GM23338 (cell line): Measurements from ENCODE around the gene ZFYVE28.

ENCODE experiments used
- CREB1 ChIP-seq: fragments of 250-450 bp; sonication (Bioruptor Pico); IDR thresholded peaks from 2 replicates; pipeline ENCODE4 v1.5.0; 2020; ENCODE audit warnings: low read depth, mild to moderate bottlenecking, moderate library complexity
- EZH2 ChIP-seq: fragments of 200-600 bp; sonication (generic); IDR thresholded peaks from one replicate; pipeline ENCODE4 v1.8.0; 2017; ENCODE audit warnings: antibody characterized with exemption, mild to moderate bottlenecking, low read depth; ENCODE audit not compliant: unreplicated experiment
- POLR2AphosphoS5 ChIP-seq: IDR thresholded peaks from 2 replicates; pipeline ENCODE4 v1.6.1; 2016; ENCODE audit warnings: antibody characterized with exemption, low read depth
- ZNF114 ChIP-seq: fragments of 250-450 bp; sonication (Bioruptor Pico); IDR thresholded peaks from 2 replicates; pipeline ENCODE4 v1.5.0; 2020; ENCODE audit warnings: mild to moderate bottlenecking, moderate library complexity
- ZNF331 ChIP-seq: fragments of 250-450 bp; sonication (Bioruptor Pico); IDR thresholded peaks from 2 replicates; pipeline ENCODE4 v1.5.0; 2020; ENCODE audit warnings: low read depth, mild to moderate bottlenecking, moderate library complexity
- TF ChIP-seq, protein P1 (sequence below), 2 experiments: fragments of 200-600 bp in 1 of 2; sonication (generic) in 1 of 2; conservative IDR thresholded peaks; 2 replicates each; pipeline versions ENCODE4 v1.5.1 to v1.6.1; 2016 to 2017; ENCODE audit warnings: antibody characterized with exemption in 2 of 2, low read depth in 2 of 2, mild to moderate bottlenecking in 2 of 2, moderate library complexity in 1 of 2
- TF ChIP-seq, protein P2 (sequence below): IDR thresholded peaks from one replicate; pipeline ENCODE4 v1.6.1; 2018; ENCODE audit warnings: antibody characterized with exemption; ENCODE audit not compliant: unreplicated experiment
- TF ChIP-seq, protein P3 (sequence below): fragments of 250-450 bp; sonication (Bioruptor Pico); IDR thresholded peaks from 2 replicates; pipeline ENCODE4 v1.5.0; 2020; ENCODE audit warnings: mild to moderate bottlenecking, moderate library complexity

DNA sequence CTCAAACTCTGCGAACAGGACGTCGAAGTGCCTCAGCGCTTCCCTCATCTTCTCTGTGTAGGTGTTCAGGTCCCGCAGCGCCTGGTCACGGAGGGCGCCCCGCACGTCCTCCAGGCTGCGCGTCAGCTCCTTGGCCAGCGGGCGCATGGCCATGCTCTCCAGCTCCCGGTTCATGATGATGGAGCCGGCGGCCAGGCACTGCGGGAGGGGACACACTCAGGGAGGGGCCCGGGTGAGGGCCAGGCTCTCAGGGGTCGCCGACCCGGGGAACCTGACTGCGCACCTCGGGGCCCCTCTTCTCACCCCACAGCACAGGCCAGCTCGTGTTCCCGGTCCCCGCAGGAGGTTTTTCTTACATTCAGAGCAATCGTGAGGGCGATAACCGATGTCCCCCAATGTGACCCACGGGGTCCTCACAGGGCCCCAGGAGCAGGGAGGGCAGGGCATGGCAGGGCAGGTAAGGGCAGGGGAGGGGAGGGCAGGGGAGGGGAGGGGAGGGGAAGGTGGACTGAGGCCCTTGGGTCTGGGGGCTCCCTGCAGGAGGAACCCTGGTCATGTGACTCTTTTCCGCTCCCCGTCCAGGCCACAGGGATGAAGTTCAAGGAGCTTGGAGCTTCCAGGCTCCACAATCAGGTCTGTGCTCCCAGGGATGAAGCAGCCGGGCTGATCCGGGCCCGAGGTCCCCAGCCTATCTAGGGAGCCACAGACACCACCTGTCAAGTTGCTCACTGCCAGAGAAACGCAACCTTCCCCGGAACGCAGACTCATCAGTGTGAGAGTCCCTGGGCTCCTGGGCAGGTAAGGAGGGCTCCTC lies 78.8 kb downstream of the ZFYVE28 start:
- TF ChIP-seq, protein P1, sequence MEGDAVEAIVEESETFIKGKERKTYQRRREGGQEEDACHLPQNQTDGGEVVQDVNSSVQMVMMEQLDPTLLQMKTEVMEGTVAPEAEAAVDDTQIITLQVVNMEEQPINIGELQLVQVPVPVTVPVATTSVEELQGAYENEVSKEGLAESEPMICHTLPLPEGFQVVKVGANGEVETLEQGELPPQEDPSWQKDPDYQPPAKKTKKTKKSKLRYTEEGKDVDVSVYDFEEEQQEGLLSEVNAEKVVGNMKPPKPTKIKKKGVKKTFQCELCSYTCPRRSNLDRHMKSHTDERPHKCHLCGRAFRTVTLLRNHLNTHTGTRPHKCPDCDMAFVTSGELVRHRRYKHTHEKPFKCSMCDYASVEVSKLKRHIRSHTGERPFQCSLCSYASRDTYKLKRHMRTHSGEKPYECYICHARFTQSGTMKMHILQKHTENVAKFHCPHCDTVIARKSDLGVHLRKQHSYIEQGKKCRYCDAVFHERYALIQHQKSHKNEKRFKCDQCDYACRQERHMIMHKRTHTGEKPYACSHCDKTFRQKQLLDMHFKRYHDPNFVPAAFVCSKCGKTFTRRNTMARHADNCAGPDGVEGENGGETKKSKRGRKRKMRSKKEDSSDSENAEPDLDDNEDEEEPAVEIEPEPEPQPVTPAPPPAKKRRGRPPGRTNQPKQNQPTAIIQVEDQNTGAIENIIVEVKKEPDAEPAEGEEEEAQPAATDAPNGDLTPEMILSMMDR (conservative IDR thresholded peaks at IDR 0.05; ENCODE audit: low read depth in 2 of 2): no peak
- TF ChIP-seq EZH2 (no peak), POLR2AphosphoS5 (no peak), CREB1 (CRISPR knock-in tag) (no peak), ZNF331 (CRISPR knock-in tag) (no peak), ZNF114 (CRISPR knock-in tag) (no peak)
- TF ChIP-seq, protein P2, sequence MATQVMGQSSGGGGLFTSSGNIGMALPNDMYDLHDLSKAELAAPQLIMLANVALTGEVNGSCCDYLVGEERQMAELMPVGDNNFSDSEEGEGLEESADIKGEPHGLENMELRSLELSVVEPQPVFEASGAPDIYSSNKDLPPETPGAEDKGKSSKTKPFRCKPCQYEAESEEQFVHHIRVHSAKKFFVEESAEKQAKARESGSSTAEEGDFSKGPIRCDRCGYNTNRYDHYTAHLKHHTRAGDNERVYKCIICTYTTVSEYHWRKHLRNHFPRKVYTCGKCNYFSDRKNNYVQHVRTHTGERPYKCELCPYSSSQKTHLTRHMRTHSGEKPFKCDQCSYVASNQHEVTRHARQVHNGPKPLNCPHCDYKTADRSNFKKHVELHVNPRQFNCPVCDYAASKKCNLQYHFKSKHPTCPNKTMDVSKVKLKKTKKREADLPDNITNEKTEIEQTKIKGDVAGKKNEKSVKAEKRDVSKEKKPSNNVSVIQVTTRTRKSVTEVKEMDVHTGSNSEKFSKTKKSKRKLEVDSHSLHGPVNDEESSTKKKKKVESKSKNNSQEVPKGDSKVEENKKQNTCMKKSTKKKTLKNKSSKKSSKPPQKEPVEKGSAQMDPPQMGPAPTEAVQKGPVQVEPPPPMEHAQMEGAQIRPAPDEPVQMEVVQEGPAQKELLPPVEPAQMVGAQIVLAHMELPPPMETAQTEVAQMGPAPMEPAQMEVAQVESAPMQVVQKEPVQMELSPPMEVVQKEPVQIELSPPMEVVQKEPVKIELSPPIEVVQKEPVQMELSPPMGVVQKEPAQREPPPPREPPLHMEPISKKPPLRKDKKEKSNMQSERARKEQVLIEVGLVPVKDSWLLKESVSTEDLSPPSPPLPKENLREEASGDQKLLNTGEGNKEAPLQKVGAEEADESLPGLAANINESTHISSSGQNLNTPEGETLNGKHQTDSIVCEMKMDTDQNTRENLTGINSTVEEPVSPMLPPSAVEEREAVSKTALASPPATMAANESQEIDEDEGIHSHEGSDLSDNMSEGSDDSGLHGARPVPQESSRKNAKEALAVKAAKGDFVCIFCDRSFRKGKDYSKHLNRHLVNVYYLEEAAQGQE: no peak
- TF ChIP-seq, protein P3, sequence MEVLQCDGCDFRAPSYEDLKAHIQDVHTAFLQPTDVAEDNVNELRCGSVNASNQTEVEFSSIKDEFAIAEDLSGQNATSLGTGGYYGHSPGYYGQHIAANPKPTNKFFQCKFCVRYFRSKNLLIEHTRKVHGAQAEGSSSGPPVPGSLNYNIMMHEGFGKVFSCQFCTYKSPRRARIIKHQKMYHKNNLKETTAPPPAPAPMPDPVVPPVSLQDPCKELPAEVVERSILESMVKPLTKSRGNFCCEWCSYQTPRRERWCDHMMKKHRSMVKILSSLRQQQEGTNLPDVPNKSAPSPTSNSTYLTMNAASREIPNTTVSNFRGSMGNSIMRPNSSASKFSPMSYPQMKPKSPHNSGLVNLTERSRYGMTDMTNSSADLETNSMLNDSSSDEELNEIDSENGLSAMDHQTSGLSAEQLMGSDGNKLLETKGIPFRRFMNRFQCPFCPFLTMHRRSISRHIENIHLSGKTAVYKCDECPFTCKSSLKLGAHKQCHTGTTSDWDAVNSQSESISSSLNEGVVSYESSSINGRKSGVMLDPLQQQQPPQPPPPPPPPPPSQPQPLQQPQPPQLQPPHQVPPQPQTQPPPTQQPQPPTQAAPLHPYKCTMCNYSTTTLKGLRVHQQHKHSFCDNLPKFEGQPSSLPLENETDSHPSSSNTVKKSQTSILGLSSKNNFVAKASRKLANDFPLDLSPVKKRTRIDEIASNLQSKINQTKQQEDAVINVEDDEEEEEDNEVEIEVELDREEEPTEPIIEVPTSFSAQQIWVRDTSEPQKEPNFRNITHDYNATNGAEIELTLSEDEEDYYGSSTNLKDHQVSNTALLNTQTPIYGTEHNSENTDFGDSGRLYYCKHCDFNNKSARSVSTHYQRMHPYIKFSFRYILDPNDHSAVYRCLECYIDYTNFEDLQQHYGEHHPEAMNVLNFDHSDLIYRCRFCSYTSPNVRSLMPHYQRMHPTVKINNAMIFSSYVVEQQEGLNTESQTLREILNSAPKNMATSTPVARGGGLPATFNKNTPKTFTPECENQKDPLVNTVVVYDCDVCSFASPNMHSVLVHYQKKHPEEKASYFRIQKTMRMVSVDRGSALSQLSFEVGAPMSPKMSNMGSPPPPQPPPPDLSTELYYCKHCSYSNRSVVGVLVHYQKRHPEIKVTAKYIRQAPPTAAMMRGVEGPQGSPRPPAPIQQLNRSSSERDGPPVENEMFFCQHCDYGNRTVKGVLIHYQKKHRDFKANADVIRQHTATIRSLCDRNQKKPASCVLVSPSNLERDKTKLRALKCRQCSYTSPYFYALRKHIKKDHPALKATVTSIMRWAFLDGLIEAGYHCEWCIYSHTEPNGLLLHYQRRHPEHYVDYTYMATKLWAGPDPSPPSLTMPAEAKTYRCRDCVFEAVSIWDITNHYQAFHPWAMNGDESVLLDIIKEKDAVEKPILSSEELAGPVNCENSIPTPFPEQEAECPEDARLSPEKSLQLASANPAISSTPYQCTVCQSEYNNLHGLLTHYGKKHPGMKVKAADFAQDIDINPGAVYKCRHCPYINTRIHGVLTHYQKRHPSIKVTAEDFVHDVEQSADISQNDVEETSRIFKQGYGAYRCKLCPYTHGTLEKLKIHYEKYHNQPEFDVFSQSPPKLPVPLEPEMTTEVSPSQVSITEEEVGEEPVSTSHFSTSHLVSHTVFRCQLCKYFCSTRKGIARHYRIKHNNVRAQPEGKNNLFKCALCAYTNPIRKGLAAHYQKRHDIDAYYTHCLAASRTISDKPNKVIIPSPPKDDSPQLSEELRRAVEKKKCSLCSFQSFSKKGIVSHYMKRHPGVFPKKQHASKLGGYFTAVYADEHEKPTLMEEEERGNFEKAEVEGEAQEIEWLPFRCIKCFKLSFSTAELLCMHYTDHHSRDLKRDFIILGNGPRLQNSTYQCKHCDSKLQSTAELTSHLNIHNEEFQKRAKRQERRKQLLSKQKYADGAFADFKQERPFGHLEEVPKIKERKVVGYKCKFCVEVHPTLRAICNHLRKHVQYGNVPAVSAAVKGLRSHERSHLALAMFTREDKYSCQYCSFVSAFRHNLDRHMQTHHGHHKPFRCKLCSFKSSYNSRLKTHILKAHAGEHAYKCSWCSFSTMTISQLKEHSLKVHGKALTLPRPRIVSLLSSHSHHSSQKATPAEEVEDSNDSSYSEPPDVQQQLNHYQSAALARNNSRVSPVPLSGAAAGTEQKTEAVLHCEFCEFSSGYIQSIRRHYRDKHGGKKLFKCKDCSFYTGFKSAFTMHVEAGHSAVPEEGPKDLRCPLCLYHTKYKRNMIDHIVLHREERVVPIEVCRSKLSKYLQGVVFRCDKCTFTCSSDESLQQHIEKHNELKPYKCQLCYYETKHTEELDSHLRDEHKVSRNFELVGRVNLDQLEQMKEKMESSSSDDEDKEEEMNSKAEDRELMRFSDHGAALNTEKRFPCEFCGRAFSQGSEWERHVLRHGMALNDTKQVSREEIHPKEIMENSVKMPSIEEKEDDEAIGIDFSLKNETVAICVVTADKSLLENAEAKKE (CRISPR knock-in tag): no peak
